ENCODE data around the gene CCR8.
A peak's percentile ranks its signal among the peaks of the same experiment; 100 is the strongest.
"Not testable (repeated sequence)": the region's sequence is repeated elsewhere in the genome, so short reads cannot be mapped to it uniquely, and the experiment has no call there.

Gene CCR8

DNA sequence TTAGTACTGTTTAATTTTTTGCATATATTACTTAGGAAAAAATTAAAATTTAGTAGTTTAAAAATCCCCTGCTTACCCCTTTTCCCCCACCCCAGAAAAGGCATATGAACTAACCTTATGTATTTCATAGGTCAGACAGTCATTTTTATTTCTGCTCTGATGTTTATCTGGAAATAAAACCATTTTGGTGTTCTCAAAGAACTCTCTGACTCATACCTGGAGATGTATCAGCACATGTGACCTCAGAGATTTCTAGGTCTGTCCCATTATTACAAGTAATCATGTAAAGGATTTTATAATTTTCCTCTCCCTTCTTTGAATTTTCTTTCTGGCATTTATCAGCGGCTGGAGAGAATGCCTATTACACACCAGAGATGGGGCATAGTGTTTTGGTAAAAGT lies 14.1 kb upstream of the CCR8 start:
- DNase-seq (ENCODE audit: low spot score), result no peak

DNA sequence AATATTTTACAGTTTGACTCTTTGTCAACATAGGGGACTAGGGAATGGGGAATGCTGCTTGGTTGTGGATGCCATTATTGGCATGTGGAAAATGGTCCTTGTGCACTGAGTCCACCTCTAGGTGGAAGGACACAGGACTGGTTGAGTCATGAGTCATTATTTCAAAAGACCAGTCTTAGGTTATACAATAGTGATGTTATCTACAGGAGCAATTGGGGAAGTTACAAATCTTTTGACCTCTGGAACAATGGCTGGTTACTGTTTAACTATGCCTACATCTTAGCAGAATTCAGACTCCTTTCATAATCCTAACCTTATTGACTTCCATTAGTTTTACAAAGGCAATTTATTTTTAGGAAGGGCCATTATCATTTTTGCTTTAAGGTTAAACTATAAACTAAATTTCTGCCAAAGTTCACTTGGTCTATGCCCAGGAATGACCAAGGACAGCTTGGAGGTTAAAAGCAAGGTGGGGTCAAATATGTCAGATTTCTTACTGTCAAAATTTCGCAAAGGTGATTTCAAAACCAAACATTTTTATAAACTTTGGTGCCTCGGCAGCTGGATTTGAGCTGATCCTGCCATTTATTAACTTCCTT lies 11.8 kb upstream of the CCR8 start:
- peak; percentile 9 for DNase-seq (ENCODE audit: low spot score)

DNA sequence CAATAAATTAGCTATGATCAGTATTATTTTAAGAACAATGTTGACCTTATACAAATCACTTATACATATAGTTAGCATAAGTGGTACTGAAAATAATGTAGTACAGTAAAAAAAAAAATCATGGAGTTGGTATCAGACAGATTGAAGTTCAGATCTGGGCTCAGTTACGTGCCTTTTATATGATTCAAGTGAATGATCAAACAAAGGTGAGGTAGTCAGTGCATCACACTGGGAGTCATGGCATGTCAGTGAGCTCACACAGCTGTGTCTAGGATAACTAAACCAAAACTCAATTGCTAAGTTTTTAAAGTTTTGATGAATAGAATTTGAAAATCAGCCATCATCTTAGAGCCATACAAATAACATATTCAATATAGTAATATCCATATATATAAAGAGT lies 11.2 kb upstream of the CCR8 start:
- DNase-seq (ENCODE audit: low spot score), result no peak

DNA sequence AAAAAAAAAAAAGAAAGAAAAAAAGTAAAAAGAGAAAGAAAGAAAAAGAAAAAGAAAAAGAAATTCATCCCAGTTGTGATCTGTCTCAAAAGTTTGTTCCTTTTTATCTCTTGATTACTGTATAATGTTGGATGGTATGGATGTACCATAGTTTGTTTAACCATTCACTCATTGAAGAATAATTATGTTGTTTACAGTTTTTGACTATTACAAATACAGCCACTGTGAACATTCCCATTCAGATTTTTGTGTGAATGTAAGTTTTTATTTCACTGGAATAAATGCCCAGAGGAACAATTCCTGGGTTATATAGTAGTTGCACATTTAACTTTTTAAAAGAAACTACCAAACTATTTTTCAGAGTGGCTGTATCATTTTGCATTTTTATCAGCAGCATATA lies 10.3 kb upstream of the CCR8 start:
- no peak for DNase-seq (ENCODE audit: low spot score)

DNA sequence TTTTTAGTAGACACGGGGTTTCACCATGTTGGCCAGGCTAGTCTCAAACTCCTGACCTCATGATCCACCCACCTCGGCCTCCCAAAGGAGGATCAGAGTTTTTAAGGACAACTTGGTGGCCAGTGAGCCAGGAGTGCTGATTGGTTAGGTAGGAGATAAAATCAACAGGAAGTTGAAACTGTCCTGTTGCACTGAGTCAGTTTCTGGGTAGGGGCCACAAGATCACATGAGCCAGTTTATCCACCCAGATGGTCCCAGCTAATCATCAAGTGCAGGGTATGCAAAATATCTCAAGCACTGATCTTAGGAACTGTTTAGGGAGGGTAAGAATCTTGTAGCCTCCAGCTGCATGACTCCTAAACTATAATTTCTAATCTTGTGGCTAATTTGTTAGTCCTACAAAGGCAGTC lies 7.9 kb upstream of the CCR8 start:
- DNase-seq (ENCODE audit: low spot score), result not testable (repeated sequence)

DNA sequence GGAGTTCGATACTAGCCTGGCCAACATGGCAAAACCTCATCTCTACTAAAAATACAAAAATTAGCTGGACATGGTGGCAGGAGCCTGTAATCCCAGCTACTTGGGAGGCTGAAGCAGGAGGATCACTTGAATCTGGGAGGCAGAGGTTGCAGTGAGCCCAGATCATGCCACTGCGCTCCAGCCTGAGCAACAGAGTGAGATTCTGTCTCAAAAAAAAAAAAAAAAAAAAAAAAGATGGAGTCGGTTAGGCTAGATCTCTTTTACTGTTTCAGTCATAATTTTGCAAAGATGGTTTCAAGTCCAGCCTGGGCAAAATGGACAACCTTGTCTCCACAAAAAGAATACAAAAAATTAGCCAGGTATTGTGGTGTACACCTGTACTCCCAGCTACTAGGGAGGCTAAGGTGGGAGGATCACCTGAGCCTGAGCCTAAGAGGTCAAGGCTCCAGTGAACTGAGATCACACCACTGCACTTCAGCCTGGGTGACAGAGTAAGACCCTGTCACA lies 7.2 kb upstream of the CCR8 start:
- DNase-seq (ENCODE audit: low spot score), result not testable (repeated sequence)

DNA sequence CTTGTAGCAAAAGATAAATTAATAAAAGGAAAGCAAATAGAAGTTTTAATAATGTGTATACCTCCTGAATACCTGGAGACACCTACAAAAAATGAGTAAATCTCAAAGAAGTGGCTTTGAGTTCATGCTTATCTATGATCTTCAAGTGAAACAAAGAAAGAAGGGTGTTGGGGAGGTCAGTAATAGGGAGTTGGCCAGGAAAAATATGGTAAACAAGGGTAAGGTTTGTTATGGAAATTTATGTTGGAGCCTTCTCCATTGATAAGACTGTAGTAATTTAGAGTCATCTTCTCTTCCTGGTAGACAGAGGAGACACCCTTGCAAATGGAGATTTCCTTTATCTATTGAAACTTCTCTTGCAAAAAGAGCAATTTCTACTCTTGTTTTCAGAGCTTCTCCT lies 6.6 kb upstream of the CCR8 start:
- DNase-seq (ENCODE audit: low spot score), result no peak

DNA sequence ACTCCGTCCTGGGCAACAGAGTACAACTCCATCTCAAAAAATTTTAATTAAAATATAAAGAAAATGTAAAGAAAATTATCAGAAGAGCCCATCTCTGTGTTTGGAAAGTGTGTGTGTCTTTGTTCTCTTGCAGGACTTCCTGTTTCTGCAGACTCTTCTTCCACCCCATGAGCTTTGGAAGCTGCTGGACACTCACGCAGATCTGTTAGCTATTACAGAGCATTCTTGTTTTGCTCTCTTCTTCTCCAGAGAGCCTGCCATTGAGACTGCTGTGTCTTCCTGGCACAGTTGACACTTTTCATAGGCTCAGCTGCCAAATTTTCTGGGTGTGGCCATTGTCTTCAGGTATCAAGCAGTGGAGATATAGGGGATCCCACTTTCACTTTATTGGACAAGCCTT lies 6.0 kb upstream of the CCR8 start:
- DNase-seq (ENCODE audit: low spot score), result no peak

DNA sequence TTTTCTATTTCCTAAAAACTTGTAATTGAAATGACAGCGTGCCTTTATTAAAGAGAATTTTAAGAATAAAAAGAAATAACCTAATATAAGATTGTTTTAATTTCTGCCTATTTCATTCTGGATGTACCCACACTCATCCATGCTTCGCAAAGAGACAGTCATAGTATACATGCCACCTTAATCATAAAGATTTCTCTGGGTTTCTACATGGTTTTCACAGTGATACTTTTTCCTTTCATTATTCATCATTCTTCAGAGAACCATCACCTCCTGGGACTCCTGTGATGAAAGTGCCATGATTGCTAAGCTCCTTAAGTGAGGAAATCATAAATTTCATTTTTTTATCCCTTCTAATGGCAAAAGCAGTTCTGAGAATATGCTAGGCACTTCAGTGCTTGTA lies 4.3 kb upstream of the CCR8 start:
- DNase-seq (ENCODE audit: low spot score), result no peak

DNA sequence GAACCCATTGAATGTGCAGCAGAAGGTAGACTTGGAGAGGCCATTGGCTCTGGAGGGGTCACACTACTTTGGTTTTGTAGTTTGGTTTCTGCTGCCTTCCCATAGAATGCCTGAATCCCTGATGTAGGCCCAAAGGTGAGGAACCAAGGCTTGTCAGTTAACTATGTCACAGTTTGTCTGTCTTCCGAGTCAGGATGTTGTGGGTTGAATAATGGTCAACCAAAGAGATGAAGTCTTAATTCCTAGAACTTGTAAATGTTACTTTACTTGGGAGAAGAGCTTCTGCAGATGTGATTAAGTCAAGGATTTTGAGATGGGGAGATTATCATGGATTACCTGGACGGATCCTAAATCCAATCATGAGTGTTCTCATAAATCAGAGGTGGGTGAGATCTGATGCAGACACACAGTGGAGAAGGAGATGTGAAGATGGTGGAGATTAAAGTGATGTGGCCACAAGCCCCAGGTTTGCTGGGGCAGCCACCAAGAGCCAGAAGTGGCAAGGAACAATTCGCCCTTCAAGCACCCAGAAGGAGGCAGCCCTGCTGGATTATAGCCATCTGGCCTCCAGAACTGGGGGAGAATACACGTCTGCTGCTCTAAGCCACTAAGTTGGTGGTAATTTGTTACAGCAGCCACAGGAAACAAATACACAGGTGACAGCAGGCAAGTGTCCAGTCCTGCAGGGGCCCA lies 2.3 kb upstream of the CCR8 start:
- no peak for DNase-seq (ENCODE audit: low spot score)

DNA sequence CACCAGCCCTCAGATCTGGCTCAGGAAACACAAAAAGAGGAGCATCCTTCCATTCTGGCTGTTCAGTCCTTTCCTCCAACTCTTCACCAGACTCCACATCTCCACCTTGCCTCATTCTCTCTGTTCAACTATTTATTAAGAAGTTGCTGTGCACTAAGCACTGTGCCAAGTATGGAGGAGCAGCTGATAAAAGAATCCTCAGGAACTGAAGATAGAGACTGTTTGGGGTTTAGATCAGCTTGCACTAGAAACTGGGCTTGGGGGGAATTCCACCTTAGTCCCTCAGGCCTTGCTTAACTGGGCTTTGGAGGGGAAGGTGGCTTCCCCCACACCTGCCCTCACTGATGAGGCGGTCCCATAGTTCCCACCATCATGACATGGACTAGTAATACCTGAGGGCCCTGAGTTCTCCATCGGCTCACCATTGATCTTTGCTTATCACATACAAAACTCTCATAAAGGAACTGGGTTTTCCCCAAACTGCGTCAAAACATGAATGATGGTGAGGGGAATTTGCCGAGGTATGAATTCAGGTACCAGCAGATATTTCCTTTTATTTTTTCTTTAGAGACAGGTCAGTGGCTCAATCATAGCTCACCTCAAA lies 1.7 kb upstream of the CCR8 start:
- DNase-seq (ENCODE audit: low spot score), result no peak

DNA sequence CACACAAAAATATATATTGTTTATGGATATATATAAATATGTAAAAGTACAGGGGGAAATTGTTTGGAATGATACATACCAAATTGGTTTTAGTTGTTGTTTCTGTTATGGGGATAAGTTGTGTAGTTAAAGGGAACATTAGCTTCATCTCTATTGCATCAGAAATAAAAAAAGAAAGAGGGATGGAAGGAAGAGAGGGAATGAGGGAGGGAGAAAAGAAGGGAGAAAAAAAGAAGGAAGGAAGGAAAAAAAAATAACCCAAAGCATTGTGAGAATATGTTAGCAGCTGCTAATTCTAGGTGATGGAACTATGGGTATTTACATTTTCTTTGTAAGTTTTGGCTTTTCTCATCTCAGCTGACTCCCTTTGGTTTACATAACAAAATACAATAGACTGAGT lies 1.3 kb downstream of the CCR8 start:
- no peak for DNase-seq (ENCODE audit: low spot score)

DNA sequence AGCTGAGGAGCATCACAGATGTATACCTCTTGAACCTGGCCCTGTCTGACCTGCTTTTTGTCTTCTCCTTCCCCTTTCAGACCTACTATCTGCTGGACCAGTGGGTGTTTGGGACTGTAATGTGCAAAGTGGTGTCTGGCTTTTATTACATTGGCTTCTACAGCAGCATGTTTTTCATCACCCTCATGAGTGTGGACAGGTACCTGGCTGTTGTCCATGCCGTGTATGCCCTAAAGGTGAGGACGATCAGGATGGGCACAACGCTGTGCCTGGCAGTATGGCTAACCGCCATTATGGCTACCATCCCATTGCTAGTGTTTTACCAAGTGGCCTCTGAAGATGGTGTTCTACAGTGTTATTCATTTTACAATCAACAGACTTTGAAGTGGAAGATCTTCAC lies 3.0 kb downstream of the CCR8 start:
- no peak for DNase-seq (ENCODE audit: low spot score)

DNA sequence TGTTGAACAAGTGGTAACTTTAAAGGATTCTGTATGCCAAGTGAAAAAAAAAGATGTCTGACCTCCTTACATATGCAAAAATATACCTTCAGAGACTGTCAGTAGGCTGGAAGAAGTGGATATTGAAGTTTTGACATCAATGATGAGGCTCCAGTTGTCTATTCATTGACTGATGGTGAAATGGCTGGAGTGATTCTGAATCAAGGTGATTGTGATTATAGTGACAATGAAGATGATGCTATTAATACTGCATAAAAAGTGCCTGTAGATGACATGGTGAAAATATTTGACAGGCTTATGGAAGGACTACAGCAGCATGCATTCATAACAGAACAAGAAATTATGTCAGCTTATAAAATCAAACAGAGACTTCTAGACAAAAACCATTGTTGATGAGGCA lies 4.1 kb downstream of the CCR8 start:
- no peak for DNase-seq (ENCODE audit: low spot score)

DNA sequence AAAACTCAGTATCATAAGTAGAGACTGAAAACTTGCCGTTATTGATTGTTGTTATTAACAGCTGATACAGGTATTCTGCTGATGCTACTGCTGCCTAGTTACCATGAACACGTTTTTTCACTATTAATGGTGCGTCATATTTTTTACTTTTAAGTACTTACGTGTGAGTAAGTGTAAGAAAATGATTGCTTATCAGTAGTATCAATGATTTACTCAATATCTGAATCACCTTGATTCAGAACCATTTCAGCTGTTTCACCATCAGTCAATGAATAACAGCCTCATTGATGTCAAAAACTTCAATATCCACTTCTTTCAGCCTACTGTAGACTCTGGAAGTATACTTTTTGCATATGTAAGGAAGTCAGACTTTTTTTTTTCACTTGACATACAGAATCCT lies 4.7 kb downstream of the CCR8 start:
- no peak for DNase-seq (ENCODE audit: low spot score)

DNA sequence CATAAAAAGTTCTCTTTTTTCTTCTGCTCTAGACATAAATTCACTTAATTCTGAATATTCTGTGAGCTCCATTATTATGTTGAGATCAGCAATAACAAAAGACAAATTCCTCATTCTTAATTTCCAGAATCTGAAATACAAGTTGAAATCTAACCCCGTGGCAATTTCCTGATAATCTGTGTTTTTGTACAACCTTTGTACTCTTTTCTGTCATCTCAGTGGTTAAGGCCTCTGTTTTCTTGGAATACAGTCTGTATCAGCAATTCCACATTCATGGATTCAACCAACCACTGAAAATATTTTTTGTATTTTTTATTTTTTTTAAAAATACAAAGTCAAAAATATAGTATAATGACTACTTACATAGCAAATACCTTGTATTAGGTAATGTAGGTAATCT lies 8.7 kb downstream of the CCR8 start:
- DNase-seq (ENCODE audit: low spot score), result no peak

DNA sequence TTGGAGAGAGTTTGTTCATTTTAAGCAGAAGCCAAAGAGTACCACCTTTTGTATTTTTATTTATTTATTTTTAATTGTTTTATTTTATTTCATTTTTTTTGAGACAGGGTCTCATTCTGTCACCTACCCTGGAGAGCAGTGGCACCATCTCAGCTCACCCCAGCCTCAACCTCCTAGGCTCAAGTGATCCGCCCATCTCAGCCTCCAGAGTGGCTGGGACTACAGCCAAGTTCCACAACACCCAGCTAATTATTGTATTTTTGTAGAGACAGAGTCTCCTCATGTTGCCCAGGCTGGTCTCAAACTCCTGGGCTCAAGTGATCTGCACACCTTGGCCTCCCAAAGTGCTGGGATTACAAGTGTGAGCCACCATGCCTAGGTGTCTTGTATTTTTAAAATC lies 9.6 kb downstream of the CCR8 start:
- DNase-seq (ENCODE audit: low spot score), result no peak

DNA sequence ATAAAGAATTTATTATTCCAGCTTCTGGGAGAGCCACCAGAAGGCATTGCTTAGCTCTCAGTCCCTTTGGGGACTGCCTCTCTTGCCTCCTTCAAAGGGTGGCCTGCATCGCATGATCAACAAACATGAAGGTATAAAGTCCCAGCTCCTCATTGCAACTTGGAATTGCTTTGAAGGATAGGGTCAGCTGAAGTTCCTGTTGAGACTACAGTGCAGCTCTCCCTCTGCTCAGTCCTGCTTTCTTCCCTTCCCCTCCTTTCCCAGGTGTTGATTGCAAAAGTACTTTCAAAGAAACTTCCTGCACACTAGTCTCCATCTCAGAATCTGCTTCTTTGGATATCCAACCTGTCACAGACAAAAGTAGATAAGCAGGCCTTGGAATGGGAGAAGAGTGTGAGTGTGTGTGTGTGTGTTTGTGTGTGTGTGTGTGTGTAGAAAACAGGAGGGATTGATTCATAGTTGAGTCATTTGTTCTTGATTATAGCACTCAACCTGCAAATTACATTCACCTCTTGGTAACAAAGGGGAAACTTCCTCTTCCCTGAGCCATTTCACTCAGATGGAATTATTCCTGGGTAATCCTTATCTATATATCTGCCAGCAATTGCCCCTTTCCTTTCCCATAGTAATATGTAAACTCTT lies 13.7 kb downstream of the CCR8 start:
- DNase-seq (ENCODE audit: low spot score), result peak; percentile 5

DNA sequence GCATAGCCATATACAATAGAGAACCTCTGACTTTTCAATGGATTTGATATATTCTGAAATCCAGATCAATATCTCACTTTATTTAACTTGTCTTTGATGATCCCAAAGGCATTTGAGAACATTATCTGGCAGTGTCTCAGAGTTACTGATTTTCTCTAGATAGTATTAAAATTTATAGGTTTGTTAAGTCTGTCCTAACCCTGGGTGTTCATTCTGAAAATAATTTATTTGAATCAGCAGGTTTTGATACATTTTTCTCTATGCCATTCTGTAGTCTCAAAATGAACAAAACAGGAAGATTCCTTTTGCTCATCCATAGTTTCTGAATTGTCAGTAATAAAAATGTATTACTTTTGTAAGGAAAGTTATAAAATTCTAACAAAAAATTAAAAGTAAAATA lies 14.3 kb downstream of the CCR8 start:
- DNase-seq (ENCODE audit: low spot score), result no peak

DNA sequence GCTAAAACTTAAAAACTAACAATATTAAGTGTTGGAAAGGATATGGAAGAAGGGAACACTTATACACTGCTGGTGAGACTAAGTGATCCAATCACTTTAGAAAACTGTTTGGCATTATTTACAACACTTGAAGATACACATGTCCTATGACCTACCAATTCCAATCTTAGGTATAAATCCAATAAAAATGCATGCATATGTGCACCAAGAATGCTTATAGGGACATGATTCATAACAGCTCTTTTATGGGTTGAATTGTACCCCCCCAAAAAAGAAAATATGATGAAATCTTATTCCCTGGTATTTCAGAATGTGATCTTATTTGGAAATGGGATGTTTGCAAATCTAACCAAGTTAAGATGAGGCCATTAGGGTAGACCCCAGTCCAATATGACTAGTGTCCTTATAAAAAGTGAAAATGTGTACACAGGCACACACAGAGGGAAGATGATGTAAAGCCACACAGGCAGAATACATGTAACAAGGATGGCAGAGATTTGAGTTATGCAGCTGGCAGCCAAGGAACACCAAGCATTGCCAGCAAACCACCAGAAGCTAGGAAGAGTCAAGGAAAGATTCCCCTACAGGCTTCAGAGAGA lies 15.3 kb downstream of the CCR8 start:
- DNase-seq (ENCODE audit: low spot score), result no peak

DNA sequence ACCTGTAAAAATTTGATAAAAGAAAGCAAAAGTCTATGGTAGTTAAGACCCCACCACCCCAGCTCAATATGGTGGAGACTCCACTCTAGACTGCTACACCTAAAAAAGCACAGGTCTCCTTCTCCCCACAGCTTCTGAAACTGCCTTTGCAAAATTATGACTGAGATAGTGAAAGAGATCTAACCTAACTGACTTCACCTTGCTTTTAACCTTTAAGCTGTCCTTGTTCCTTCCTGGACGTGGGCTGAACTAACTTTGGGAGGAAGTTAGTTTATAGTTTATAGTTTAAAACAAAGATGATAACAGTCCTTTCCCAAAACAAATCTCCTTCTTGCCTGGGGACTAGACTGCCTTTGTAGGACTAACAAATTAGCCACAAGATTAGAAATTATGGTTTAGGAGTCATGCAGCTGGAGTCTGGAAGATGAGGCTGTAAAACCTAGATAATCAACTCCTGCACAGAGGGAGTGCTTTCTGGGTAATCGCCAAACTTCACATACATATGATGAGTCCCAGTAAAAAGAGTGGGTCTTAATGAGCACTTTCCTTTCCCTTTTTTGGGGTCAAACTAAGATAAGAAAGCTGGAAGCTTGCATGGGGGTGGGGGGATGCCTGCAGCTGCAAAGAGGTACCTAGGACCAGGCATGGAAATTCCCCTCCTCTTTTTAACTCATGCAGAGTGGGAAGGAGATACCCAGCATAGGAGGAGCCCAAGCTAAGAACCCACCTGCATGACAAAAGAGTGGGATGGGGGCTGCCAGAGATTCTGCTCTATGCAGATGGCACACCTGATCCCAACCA lies 17.5 kb downstream of the CCR8 start:
- no peak for DNase-seq (ENCODE audit: low spot score)

DNA sequence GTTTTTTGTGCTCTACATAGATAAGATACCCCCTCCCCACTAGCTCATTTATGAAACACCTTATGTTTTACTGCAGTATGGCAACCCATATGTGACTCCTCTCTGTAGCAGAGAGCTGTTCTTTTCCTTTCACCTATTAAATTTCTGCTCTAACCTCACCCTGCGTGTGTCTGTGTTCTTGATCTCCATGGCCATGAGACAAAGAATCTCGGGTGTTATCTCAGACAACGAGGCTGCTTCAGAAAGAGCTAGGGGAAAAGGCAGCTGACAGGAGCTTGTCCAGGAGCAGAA lies 18.0 kb downstream of the CCR8 start:
- DNase-seq (ENCODE audit: low spot score), result no peak

Measured in SW480 (cell line).